GM12865 (cell line): ENCODE measurements around the gene LOXL1.

Experiments used
- DNase-seq: peaks from one replicate; pipeline ENCODE4 v3.0.0; 2010; ENCODE audit warnings: low read depth
- H3K4me3 ChIP-seq: 2 replicates; pipeline ENCODE4 v1.5.1; 2011; ENCODE audit warnings: mild to moderate bottlenecking, low read depth, low read length, control low read depth
- TF ChIP-seq, protein P1 (sequence below): IDR thresholded peaks from 2 replicates; pipeline ENCODE4 v1.5.1; 2011; ENCODE audit warnings: low read length, control low read depth, low read depth, inconsistent platforms; ENCODE audit not compliant: insufficient read depth; ENCODE audit errors: missing control alignments

The LOXL1 gene

DNA sequence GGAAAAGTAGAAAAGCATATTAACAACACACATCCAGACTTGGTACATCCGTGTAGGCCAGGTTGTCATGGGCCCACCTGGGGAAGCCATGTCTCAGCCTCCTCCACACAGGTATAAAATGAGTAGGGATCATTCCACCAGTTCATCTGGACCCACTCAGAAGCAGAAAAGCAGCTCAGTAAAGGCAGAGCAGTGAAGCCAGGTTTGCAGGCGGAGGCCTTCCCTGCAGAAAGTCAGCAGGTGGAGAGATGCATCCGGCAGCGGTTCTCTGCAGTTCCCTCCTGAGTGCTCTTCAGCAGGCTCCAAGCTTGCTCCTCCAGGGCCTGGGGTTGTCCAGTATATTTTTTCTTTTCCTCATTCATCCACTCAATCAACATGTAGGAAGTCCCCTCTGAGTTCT, 22.1 kb downstream of the LOXL1 start:
- DNase-seq = no peak
- H3K4me3 ChIP-seq = no peak overlapping the region
- TF ChIP-seq, protein P1, sequence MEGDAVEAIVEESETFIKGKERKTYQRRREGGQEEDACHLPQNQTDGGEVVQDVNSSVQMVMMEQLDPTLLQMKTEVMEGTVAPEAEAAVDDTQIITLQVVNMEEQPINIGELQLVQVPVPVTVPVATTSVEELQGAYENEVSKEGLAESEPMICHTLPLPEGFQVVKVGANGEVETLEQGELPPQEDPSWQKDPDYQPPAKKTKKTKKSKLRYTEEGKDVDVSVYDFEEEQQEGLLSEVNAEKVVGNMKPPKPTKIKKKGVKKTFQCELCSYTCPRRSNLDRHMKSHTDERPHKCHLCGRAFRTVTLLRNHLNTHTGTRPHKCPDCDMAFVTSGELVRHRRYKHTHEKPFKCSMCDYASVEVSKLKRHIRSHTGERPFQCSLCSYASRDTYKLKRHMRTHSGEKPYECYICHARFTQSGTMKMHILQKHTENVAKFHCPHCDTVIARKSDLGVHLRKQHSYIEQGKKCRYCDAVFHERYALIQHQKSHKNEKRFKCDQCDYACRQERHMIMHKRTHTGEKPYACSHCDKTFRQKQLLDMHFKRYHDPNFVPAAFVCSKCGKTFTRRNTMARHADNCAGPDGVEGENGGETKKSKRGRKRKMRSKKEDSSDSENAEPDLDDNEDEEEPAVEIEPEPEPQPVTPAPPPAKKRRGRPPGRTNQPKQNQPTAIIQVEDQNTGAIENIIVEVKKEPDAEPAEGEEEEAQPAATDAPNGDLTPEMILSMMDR = no peak

DNA sequence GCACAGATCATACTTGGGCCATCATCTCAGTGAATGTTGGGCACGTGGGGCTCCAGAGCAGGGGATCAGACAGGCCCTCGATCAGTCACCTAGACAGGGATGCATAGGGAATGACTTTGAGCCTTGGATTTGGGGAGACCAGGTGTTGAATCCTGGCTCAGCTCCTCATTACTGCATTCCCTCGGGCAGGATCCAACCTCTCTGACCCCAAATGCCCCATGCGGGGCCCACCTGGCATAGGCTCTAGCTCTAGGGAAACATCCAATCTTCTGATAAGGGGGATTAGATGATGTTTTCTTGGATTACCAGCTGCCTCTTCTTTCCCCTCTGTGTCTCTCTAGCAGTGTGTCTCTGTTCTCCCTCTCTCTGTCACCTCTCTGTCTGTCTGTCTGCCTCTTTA, 22.7 kb downstream of the LOXL1 start:
- no peak overlapping the region for H3K4me3 ChIP-seq
- no peak for DNase-seq
- TF ChIP-seq, protein P1 = no peak

DNA sequence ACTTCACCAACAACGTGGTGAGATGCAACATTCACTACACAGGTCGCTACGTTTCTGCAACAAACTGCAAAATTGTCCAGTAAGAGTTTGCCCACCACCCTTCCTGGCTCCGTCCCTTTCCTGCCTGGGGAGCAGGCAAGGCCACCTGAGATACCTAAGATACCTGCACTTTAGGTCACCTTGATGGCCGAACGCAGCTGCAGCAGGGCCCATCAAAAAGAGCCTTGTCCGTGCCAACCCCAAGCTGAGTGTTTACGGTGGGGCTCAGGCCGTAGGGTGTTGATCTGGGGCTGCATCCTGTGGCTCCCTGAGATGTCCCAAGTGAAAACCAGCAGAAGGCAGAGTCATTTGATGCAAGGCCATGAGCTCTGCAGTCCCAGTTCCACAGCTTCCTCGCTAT, 23.2 kb downstream of the LOXL1 start:
- H3K4me3 ChIP-seq = no peak overlapping the region
- TF ChIP-seq, protein P1 = no peak
- no peak for DNase-seq

DNA sequence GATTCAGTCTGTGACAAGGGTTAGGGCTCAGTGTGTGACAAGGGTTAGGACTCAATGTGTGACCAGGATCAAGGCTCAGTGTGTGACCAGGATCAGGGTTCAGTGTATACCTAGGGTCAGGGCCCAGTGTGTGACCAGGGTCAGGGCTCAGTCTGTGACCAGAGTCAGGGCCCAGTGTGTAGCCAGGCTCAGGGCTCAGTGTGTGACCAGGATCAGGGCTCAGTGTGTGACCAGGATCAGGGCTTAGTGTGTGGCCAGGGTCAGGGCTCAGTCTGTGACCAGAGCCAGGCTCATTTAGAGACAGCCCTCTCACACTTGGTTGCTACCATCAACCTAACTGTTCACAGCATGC, 24.2 kb downstream of the LOXL1 start:
- TF ChIP-seq, protein P1 = no peak
- DNase-seq = no peak
- no peak overlapping the region for H3K4me3 ChIP-seq

DNA sequence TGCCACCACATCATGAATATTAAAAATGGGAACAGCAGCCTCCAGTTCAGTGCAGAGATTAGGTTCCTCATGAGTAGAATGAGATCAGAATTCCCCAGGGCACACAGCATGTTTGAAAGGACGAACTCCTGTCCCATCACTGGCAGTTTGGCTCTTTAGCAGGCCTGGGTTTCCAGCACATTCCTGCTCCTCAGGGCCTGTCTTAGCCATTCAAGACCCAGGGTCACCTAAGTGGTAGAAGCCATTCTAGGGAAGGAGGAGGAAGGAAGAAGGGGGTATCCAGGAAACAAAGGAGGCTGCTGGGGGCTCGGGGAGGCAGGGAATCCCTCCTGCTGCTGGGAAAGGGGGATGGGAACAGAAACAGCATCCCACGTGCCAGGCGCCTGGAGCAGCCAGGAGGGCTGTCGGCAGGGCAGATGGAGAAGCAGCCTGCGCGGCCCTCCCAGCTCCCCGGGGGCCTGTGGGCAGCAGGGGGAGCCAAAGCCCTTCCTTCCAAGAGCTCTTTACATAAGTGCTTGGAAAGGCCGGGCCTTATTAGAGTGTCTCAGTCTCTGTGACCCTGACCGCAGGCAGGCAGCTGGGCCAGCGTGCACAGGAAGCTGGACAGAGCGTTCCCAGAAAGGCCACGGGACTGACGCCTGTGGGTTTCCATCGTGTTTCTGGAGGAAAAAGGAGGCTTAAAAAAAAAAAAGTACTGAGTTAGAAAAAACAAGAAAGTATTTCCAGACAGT, 24.7 kb downstream of the LOXL1 start:
- H3K4me3 ChIP-seq = no peak overlapping the region
- TF ChIP-seq, protein P1 = peak; percentile 70
- peak; percentile 77 for DNase-seq

DNA sequence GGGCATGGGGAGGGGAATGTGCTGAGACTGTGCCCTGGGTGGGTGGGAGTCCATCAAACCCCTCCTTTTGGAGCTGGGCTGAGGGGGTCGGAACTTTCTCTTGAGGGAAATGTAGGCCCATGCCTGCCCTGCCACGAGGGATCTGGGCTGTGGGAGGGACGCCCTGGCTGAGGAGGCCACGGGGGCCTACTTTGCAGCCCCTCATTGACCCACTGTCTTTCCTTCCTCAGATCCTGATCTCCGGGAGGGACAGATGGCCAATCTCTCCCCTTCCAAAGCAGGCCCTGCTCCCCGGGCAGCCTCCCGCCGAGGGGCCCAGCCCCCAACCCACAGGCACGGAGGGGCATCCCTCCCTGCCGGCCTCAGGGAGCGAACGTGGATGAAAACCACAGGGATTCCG, 25.3 kb downstream of the LOXL1 start:
- TF ChIP-seq, protein P1 = no peak
- DNase-seq = no peak
- no peak overlapping the region for H3K4me3 ChIP-seq
